PFSK-1 (cell line): Measurements from ENCODE around the gene TSPAN14.

ENCODE experiments used
- FOXP2 ChIP-seq: optimal IDR thresholded peaks from 2 replicates; pipeline ENCODE3; 2011; ENCODE audit warnings: borderline replicate concordance, control low read depth, inconsistent platforms; ENCODE audit not compliant: insufficient read depth; ENCODE audit errors: extremely low read length, extremely low read depth
- POLR2AphosphoS5 ChIP-seq: IDR thresholded peaks from 2 replicates; pipeline ENCODE4 v1.6.1; 2012; ENCODE audit warnings: low read depth, mild to moderate bottlenecking, control low read depth, low read length, moderate library complexity
- SIN3A ChIP-seq: IDR thresholded peaks from 2 replicates; pipeline ENCODE4 v1.6.1; 2012; ENCODE audit warnings: mild to moderate bottlenecking, low read length, moderate library complexity, borderline replicate concordance; ENCODE audit not compliant: insufficient read depth
- TAF1 ChIP-seq: IDR thresholded peaks from 2 replicates; pipeline ENCODE4 v1.6.1; 2012; ENCODE audit warnings: low read length, control low read depth, borderline replicate concordance; ENCODE audit not compliant: insufficient read depth
- TF ChIP-seq, protein P1 (sequence below), 2 experiments: IDR thresholded peaks; 2 replicates each; pipeline versions ENCODE4 v1.6.1 to v1.8.0; 2011 to 2012; ENCODE audit warnings: low read depth in 2 of 2, low read length in 2 of 2, control low read depth in 1 of 2, inconsistent platforms in 1 of 2, mild to moderate bottlenecking in 1 of 2, moderate library complexity in 1 of 2; ENCODE audit not compliant: insufficient read depth in 1 of 2

TSPAN14 gene

DNA sequence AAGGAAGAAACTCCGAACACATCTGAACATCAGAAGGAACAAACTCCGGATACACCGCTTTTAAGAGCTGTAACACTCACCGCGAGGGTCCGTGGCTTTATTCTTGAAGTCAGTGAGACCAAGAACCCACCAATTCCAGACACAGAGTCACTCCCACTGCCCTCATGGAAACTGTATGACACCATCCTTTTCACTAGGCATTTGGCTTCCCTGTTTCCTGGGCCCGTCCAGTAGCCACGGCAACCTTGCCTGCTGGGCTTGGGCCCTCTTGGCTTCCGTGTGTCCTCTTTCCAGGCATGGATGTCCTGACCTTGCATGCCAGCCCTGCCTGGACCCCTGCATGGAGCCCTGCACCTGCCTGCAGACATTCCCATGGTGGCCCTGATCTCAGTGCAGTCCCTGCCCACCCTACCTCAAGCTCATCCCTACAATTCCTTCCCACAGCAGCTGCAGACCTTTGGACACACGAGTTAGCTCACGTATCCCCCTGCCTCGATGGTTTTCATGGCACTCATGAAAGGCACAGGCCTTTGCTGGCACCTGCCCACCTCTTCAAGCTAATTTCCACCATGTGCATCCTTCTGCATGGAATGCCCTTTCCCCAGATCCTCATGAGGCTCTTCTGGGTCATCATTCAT lies 90.3 kb downstream of the TSPAN14 start:
- no peak for TF ChIP-seq POLR2AphosphoS5
- no peak for TF ChIP-seq TAF1
- no peak for TF ChIP-seq SIN3A

DNA sequence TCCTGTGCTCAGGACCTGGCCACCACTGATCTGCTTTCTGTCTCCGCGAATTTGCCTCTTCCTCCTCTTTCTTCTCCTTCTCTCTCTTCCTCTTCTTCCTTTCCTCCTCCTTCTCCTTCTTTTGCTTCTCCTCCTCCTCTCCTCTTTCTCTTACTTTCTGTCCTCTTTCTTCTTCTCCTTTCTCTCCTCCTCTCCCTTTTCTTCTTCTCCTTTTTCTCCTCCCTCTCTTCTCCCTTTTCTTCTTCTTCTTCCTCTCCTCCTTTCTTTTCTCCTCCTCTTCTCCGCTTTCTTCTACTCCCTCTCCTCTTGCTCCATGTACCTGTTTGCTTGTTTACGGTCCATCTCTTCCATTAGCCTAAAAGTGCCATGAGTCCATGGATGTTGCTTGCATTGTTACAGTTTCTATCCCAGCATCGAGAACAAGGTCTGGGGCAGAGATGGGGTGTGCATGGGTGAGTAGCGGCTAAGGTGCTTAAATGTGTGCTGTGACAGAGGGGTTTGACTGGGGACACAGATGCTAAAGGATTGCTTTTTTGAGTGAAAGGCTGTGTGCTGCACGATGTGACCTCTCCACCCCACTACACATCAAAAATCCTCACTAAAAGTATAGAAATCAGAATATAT lies 91.3 kb downstream of the TSPAN14 start:
- TF ChIP-seq SIN3A = no peak
- TF ChIP-seq POLR2AphosphoS5 = no peak
- TF ChIP-seq TAF1 = no peak
- TF ChIP-seq FOXP2 = no peak
- TF ChIP-seq, protein P1, sequence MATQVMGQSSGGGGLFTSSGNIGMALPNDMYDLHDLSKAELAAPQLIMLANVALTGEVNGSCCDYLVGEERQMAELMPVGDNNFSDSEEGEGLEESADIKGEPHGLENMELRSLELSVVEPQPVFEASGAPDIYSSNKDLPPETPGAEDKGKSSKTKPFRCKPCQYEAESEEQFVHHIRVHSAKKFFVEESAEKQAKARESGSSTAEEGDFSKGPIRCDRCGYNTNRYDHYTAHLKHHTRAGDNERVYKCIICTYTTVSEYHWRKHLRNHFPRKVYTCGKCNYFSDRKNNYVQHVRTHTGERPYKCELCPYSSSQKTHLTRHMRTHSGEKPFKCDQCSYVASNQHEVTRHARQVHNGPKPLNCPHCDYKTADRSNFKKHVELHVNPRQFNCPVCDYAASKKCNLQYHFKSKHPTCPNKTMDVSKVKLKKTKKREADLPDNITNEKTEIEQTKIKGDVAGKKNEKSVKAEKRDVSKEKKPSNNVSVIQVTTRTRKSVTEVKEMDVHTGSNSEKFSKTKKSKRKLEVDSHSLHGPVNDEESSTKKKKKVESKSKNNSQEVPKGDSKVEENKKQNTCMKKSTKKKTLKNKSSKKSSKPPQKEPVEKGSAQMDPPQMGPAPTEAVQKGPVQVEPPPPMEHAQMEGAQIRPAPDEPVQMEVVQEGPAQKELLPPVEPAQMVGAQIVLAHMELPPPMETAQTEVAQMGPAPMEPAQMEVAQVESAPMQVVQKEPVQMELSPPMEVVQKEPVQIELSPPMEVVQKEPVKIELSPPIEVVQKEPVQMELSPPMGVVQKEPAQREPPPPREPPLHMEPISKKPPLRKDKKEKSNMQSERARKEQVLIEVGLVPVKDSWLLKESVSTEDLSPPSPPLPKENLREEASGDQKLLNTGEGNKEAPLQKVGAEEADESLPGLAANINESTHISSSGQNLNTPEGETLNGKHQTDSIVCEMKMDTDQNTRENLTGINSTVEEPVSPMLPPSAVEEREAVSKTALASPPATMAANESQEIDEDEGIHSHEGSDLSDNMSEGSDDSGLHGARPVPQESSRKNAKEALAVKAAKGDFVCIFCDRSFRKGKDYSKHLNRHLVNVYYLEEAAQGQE (IDR thresholded peaks at IDR 0.05; ENCODE audit: insufficient read depth in 1 of 2, low read depth in 2 of 2, low read length in 2 of 2) = no peak

DNA sequence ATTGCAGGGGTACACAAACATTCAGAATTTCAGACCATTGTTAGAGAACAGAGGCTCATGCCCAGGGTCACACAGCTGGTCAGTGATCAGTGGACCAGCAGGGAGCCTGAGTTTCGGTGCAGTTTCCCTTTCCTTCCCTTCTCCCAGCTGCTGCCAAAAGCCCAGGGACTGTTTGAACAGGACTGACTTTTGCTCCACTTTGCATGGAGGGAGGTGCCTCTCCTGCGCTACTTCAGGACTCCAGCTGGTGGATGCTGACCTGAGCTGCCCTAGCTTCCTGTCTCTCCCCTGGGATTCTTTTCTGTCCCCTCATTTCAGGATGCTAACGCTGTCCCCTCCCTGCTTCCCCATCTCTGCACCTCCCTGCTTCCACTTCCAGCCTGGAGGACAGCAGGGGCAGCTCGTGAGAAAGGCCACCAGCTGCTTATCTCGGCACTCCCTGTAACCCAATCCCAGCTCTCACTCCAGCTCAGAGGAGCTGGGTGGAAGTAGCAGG lies 98.1 kb downstream of the TSPAN14 start:
- TF ChIP-seq FOXP2 (no peak), SIN3A (no peak), POLR2AphosphoS5 (no peak), TAF1 (no peak)
- TF ChIP-seq, protein P1 (IDR thresholded peaks at IDR 0.05; ENCODE audit: insufficient read depth in 1 of 2, low read depth in 2 of 2, low read length in 2 of 2) = no peak

DNA sequence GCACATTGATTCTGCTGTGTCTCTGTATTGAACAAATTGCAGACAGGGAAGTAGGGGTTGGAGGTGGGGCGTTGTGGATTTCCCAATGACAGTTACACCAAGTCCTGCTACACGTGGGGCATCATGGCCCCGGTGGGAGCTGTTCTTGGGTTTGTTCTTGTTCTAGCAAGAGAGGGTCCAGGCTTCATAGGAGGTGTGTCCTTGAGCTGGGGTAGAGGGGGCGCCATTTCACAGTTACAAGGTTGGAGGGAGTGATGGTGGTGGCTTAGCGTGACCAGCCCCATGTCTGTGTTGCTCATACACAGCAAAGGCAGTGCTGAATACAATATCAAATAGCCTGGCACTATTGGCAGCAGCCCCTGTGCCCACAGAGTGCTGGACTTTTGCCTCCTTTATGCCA lies 99.3 kb downstream of the TSPAN14 start:
- TF ChIP-seq SIN3A (no peak), TAF1 (no peak)

DNA sequence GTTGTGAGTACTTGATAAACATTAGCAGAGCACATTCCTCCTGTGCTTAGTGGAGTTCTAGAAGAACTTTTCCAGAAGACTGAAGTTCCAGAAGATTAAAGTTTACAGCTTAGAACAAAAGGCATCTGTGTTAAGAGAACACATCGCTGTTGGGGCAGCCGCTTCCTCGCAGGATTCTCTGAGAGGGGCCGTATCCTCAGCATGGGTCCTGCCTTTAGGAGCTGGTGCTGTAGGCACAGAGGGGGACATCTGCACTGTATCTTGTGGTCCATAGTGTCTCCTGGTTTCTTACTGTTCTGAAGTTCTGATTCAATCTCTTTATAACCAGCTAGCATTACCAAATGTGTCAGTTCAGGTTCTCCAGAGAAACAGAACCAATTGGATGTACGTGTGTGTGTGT lies 99.9 kb downstream of the TSPAN14 start:
- no peak for TF ChIP-seq SIN3A

DNA sequence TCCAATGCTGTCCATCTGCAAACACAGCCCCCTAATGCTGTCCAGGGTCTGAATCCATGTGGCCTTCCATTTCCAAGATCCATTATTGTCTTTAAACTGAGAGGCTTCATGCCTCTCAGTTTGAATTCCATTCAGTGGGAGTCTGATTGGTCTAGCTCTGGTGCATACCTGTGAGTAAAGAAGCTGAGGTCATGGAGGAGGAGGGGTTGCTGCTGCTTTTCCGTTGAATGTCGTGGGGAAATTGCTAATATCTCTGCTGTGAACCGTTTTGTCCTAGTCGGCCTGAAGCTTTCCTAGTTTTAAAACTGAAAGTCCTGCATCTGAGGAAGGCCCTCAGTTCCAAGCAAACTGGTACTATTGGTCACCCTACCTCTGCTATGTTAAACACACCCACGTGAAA lies 101.3 kb downstream of the TSPAN14 start:
- TF ChIP-seq FOXP2 (no peak), SIN3A (no peak), TAF1 (no peak), POLR2AphosphoS5 (no peak)
- TF ChIP-seq, protein P1 (IDR thresholded peaks at IDR 0.05; ENCODE audit: insufficient read depth in 1 of 2, low read depth in 2 of 2, low read length in 2 of 2) = no peak

DNA sequence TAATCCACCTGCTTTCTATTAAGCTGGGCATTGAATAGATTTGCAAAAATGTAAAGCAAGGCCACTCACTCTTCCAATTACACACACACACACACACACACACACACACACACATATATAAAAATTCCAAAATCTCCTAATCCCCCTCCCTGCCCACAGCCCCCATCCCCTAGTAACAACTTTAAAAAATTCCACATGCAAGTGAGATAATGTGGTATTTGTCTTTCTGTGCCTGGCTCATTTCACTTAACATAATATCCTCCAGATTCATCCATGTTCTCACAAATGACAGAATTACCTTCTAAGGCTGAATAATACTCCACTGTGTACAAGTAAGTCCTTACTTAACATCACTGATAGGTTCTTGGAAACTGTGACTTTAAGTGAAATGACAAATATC lies 107.8 kb downstream of the TSPAN14 start:
- TF ChIP-seq, protein P1 (IDR thresholded peaks at IDR 0.05; ENCODE audit: insufficient read depth in 1 of 2, low read depth in 2 of 2, low read length in 2 of 2) = no peak
- no peak for TF ChIP-seq POLR2AphosphoS5
- TF ChIP-seq FOXP2 = no peak
- no peak for TF ChIP-seq SIN3A
- no peak for TF ChIP-seq TAF1
